ENCODE measurements around the gene RBBP8. TPM values are rescaled to one million over a fixed set of nuclear protein-coding genes. Genes with fewer than 3 reads are reported as not detected.

Gene RBBP8
- polyA plus RNA-seq, 1 donor from 2014 or later: 19.5 TPM

DNA sequence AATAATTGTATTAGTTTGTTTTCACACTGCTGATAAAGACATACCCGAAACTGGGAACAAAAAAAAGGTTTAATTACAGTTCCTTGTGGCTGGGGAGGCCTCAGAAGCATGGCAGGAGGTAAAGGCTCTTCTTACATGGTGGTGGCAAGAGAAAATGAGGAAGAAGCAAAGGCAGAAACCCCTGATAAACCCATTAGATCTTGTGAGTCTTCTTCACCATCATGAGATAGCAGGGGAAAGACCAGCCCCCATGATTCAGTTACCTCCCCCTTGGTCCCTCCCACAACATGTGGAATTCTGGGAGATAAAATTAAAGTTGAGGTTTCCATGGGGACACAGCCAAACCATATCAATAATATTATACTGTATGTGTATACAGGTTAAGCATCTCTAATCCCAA lies 128.9 kb downstream of the RBBP8 start:
- no peak for TF ChIP-seq TAF1 (IDR thresholded peaks at IDR 0.05; ENCODE audit: low read depth)
- TF ChIP-seq RAD21 (conservative IDR thresholded peaks at IDR 0.05): no peak
- Histone ChIP-seq H3K27me3 (ENCODE audit: insufficient read depth, low read depth, low read length) (no peaks in the 10 kb centered on the region), H2AFZ (ENCODE audit: low read depth, low read length) (no peak overlapping the region), H3K79me2 (replicated peaks; ENCODE audit: insufficient read depth, low read length) (no peaks in the 10 kb centered on the region), H3K4me2 (ENCODE audit: low read length) (no peak overlapping the region), H4K20me1 (ENCODE audit: insufficient read depth) (no peaks in the 10 kb centered on the region), H3K36me3 (ENCODE audit: insufficient read depth, low read length) (no peaks in the 10 kb centered on the region), H3K9ac (ENCODE audit: low read length) (no peak overlapping the region), H3F3A (ENCODE audit: insufficient read depth, low read length, poor library complexity, severe bottlenecking) (no peaks in the 10 kb centered on the region), H3K9me2 (ENCODE audit: insufficient read depth, low read length) (no peaks in the 10 kb centered on the region), H3K4me3 (ENCODE audit: low read length) (no peak overlapping the region), H3K27ac (ENCODE audit: low read length) (no peak overlapping the region), H3K9me3 (ENCODE audit: low read length) (peaks cover 3% of the 10 kb centered on the region)

DNA sequence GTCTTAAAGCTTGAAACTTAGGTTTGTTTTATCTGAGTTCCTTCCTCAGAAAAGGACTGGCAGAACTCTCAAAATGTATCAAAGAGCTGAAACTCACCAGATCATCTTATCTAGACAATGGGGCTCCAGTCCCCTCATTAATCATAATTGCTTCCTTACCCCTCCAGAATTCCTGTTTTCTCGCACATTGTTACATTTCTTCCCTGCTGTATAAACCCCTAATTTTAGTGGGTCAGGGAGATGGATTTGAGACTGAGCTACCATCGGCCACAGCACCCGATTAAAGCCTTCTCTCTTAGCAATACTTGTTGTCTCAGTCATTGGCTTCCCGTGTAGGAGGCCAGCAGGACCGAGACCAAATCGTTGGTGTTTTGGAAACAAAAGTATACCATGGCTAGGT lies 130.4 kb downstream of the RBBP8 start:
- TF ChIP-seq SMC3 (conservative IDR thresholded peaks at IDR 0.05; ENCODE audit: poor library complexity) (no peak), RAD21 (conservative IDR thresholded peaks at IDR 0.05) (no peak), EZH2 (IDR thresholded peaks at IDR 0.05; ENCODE audit: borderline replicate concordance, insufficient read depth, low read length, poor library complexity, severe bottlenecking) (no peak), EP300 (conservative IDR thresholded peaks at IDR 0.05; ENCODE audit: poor library complexity, severe bottlenecking) (no peak), POLR2AphosphoS5 (IDR thresholded peaks at IDR 0.05) (no peak), TAF1 (IDR thresholded peaks at IDR 0.05; ENCODE audit: low read depth) (no peak), REST (IDR thresholded peaks at IDR 0.05; ENCODE audit: borderline replicate concordance) (no peak), MXI1 (conservative IDR thresholded peaks at IDR 0.05; ENCODE audit: poor library complexity, severe bottlenecking) (no peak), CTCF (IDR thresholded peaks at IDR 0.05; ENCODE audit: poor library complexity, severe bottlenecking) (no peak)
- Histone ChIP-seq H3K4me2 (ENCODE audit: low read length) (no peak overlapping the region), H3K27ac (ENCODE audit: low read length) (no peak overlapping the region), H3K9me3 (ENCODE audit: low read length) (peaks cover 3% of the 10 kb centered on the region), H3F3A (ENCODE audit: insufficient read depth, low read length, poor library complexity, severe bottlenecking) (no peaks in the 10 kb centered on the region), H3K9me2 (ENCODE audit: insufficient read depth, low read length) (no peaks in the 10 kb centered on the region), H3K4me3 (ENCODE audit: low read length) (no peak overlapping the region), H3K9ac (ENCODE audit: low read length) (no peak overlapping the region), H2AFZ (ENCODE audit: low read depth, low read length) (no peak overlapping the region), H3K27me3 (ENCODE audit: insufficient read depth, low read depth, low read length) (no peaks in the 10 kb centered on the region), H3K36me3 (ENCODE audit: insufficient read depth, low read length) (no peaks in the 10 kb centered on the region), H3K79me2 (replicated peaks; ENCODE audit: insufficient read depth, low read length) (no peaks in the 10 kb centered on the region), H4K20me1 (ENCODE audit: insufficient read depth) (no peaks in the 10 kb centered on the region)
